Endodermal cell (in vitro differentiated cells): ENCODE measurements around the gene NLGN1. TPM values are rescaled to one million over a fixed set of nuclear protein-coding genes. Genes with fewer than 3 reads are reported as not detected.
"Not testable (repeated sequence)": the region's sequence is repeated elsewhere in the genome, so short reads cannot be mapped to it uniquely, and the experiment has no call there.

Experiments used
- DNase-seq: peaks from one replicate; pipeline ENCODE4 v3.0.0-alpha.2; 2017
- H3K27ac ChIP-seq: 2 replicates; pipeline ENCODE4 v1.5.1; 2013; ENCODE audit warnings: mild to moderate bottlenecking, low read depth, low read length, moderate library complexity
- H3K27me3 ChIP-seq: 2 replicates; pipeline ENCODE4 v1.6.1; 2013; ENCODE audit warnings: mild to moderate bottlenecking, low read length, moderate library complexity; ENCODE audit not compliant: insufficient read depth, control insufficient read depth, poor library complexity, severe bottlenecking
- H3K36me3 ChIP-seq: 2 replicates; pipeline ENCODE4 v1.7.0; 2013; ENCODE audit warnings: mild to moderate bottlenecking, low read length, moderate library complexity; ENCODE audit not compliant: control insufficient read depth, insufficient read depth
- H3K4me1 ChIP-seq: one replicate; pipeline ENCODE4 v1.7.0; 2013; ENCODE audit warnings: low read length; ENCODE audit not compliant: control insufficient read depth, insufficient read depth
- H3K4me3 ChIP-seq: 2 replicates; pipeline ENCODE4 v1.5.1; 2013; ENCODE audit warnings: mild to moderate bottlenecking, low read length, moderate library complexity
- H3K9ac ChIP-seq: 2 replicates; pipeline ENCODE4 v1.6.1; 2013; ENCODE audit warnings: mild to moderate bottlenecking, low read length, moderate library complexity; ENCODE audit not compliant: poor library complexity, severe bottlenecking; ENCODE audit errors: extremely low read depth
- H3K9me3 ChIP-seq: 2 replicates; pipeline ENCODE4 v1.6.1; 2013; ENCODE audit warnings: mild to moderate bottlenecking, low read length, moderate library complexity; ENCODE audit not compliant: control insufficient read depth
- H3K27ac Mint-ChIP-seq: 2 replicates; pipeline ENCODE4 v1.8.0; 2020; ENCODE audit warnings: mixed read lengths
- H3K27me3 Mint-ChIP-seq: 2 replicates; pipeline ENCODE4 v1.8.0; 2021; ENCODE audit warnings: mild to moderate bottlenecking, mixed read lengths; ENCODE audit not compliant: insufficient read depth
- H3K36me3 Mint-ChIP-seq: 2 replicates; pipeline ENCODE4 v1.8.0; 2020; ENCODE audit warnings: low read depth, mixed read lengths
- H3K4me1 Mint-ChIP-seq: 2 replicates; pipeline ENCODE4 v1.8.0; 2020; ENCODE audit warnings: mixed read lengths
- H3K4me3 Mint-ChIP-seq: 2 replicates; pipeline ENCODE4 v1.8.0; 2020; ENCODE audit warnings: mild to moderate bottlenecking, moderate library complexity, mixed read lengths
- H3K9me3 Mint-ChIP-seq: 2 replicates; pipeline ENCODE4 v1.8.0; 2020; ENCODE audit warnings: mild to moderate bottlenecking, mixed read lengths
- CTCF ChIP-seq: fragments of 200-600 bp; sonication (generic); conservative IDR thresholded peaks from 2 replicates; pipeline ENCODE4 v1.5.0; 2021; ENCODE audit warnings: antibody characterized with exemption, mild to moderate bottlenecking
- WGBS, 2 experiments: methylation state at CpG; one replicate each; pipeline versions ENCODE4 v1.1.5 to v1.1.7; 2013; ENCODE audit warnings: missing lambda C conversion rate in 2 of 2, mixed read lengths in 1 of 2; ENCODE audit not compliant: insufficient coverage in 1 of 2, insufficient read length in 1 of 2; 5-methylcytosine and 5-hydroxymethylcytosine counted together
- total RNA-seq, 2 donors: library from RNA; stranded (reverse); fragmentation: NEBNext Ultra II Directional in 1 of 2; extraction: Animal tissue kit (Norgen Biotek cat#: 25700) in 1 of 2; gene quantifications; 2 replicates in 1 of 2; 3 replicates in 1 of 2; pipeline ENCODE4 v1.2.1, GENCODE V29; 2021

The NLGN1 gene
- total RNA-seq, 2 donors from 2014 or later, result 3.4 to 14.3 TPM

GRCh38 chr3:173430576-173430975 lies 33.0 kb downstream of the NLGN1 start:
- no peaks in the 10 kb centered on the region for H3K27me3 Mint-ChIP-seq
- Histone ChIP-seq H3K27me3 (no peaks in the 10 kb centered on the region), H3K4me1 (no peaks in the 10 kb centered on the region), H3K4me3 (no peak overlapping the region), H3K27ac (no peak overlapping the region), H3K36me3 (no peaks in the 10 kb centered on the region), H3K9ac (no peak overlapping the region), H3K9me3 (peaks cover 22% of the 10 kb centered on the region)
- no peak for DNase-seq
- no peak for TF ChIP-seq CTCF
- H3K4me3 Mint-ChIP-seq, result no peak overlapping the region
- WGBS, 2 experiments, result 76 to 100% methylated on average over 1 to 2 of the region's 2 CpGs
- H3K4me1 Mint-ChIP-seq, result peaks cover 9% of the 10 kb centered on the region
- H3K27ac Mint-ChIP-seq, result no peak overlapping the region
- peaks cover 9% of the 10 kb centered on the region for H3K9me3 Mint-ChIP-seq
- H3K36me3 Mint-ChIP-seq, result no peaks in the 10 kb centered on the region

GRCh38 chr3:173439004-173439403 lies 41.5 kb downstream of the NLGN1 start:
- 97 to 100% methylated on average over 1 of the region's 1 CpG for WGBS, 2 experiments
- no peak for TF ChIP-seq CTCF
- DNase-seq, result no peak
- Histone ChIP-seq H3K4me3 (no peak overlapping the region), H3K27me3 (no peaks in the 10 kb centered on the region), H3K9me3 (no peaks in the 10 kb centered on the region), H3K27ac (no peak overlapping the region), H3K36me3 (no peaks in the 10 kb centered on the region), H3K9ac (no peak overlapping the region), H3K4me1 (no peaks in the 10 kb centered on the region)
- Mint-ChIP-seq H3K4me3 (no peak overlapping the region), H3K36me3 (no peaks in the 10 kb centered on the region), H3K4me1 (no peaks in the 10 kb centered on the region), H3K27ac (no peak overlapping the region), H3K27me3 (no peaks in the 10 kb centered on the region), H3K9me3 (no peaks in the 10 kb centered on the region)

GRCh38 chr3:173440514-173440913 lies 43.0 kb downstream of the NLGN1 start:
- 94 to 95% methylated on average over 3 of the region's 3 CpGs for WGBS, 2 experiments
- Mint-ChIP-seq H3K4me1 (no peaks in the 10 kb centered on the region), H3K9me3 (no peaks in the 10 kb centered on the region), H3K36me3 (no peaks in the 10 kb centered on the region), H3K27me3 (no peaks in the 10 kb centered on the region), H3K27ac (no peak overlapping the region), H3K4me3 (no peak overlapping the region)
- H3K27me3 ChIP-seq, result no peaks in the 10 kb centered on the region
- no peak for TF ChIP-seq CTCF
- no peak overlapping the region for H3K4me3 ChIP-seq
- H3K9me3 ChIP-seq, result no peaks in the 10 kb centered on the region
- no peak overlapping the region for H3K27ac ChIP-seq
- no peaks in the 10 kb centered on the region for H3K4me1 ChIP-seq
- no peak overlapping the region for H3K9ac ChIP-seq
- no peaks in the 10 kb centered on the region for H3K36me3 ChIP-seq
- DNase-seq, result no peak

GRCh38 chr3:173451561-173451960 lies 54.0 kb downstream of the NLGN1 start:
- Mint-ChIP-seq H3K36me3 (peaks cover 13% of the 10 kb centered on the region), H3K9me3 (peaks cover 40% of the 10 kb centered on the region)
- not testable (repeated sequence) for H3K9ac ChIP-seq, H3K27ac ChIP-seq, H3K4me1 Mint-ChIP-seq, H3K27me3 ChIP-seq, H3K27ac Mint-ChIP-seq, H3K4me1 ChIP-seq, H3K27me3 Mint-ChIP-seq, H3K4me3 ChIP-seq, DNase-seq, H3K9me3 ChIP-seq, H3K36me3 ChIP-seq, H3K4me3 Mint-ChIP-seq
- 95 to 96% methylated on average over 9 to 10 of the region's 10 CpGs for WGBS, 2 experiments
